OCI-LY1 (cell line): ENCODE data around the gene ARFGEF3.

Source experiments
- H2AFZ ChIP-seq: fragments of 200-600 bp; sonication (generic), shearing (Covaris generic); 2 replicates; pipeline ENCODE4 v1.6.0; 2014; ENCODE audit warnings: antibody characterized with exemption, mild to moderate bottlenecking, low read length
- H3F3A ChIP-seq: fragments of 200-600 bp; sonication (generic), shearing (Covaris generic); 2 replicates; pipeline ENCODE4 v1.6.0; 2014; ENCODE audit warnings: mild to moderate bottlenecking, antibody characterized with exemption, low read length, moderate library complexity; ENCODE audit not compliant: insufficient read depth
- H3K27ac ChIP-seq: fragments of 200-600 bp; sonication (generic); 2 replicates; pipeline ENCODE4 v1.5.1; 2014; ENCODE audit warnings: low read length, mixed run types, mild to moderate bottlenecking, low read depth; ENCODE audit not compliant: poor library complexity, severe bottlenecking
- H3K27me3 ChIP-seq: fragments of 200-600 bp; sonication (generic); 2 replicates; pipeline ENCODE4 v1.6.0; 2014; ENCODE audit warnings: antibody characterized with exemption, mild to moderate bottlenecking, low read length, moderate library complexity; ENCODE audit not compliant: insufficient read depth
- H3K36me3 ChIP-seq: fragments of 200-600 bp; sonication (generic); 2 replicates; pipeline ENCODE4 v1.6.1; 2014; ENCODE audit warnings: mild to moderate bottlenecking, antibody characterized with exemption, low read length, moderate library complexity, mixed read lengths; ENCODE audit not compliant: insufficient read depth
- H3K4me1 ChIP-seq: fragments of 200-600 bp; sonication (generic); 2 replicates; pipeline ENCODE4 v1.5.1; 2014; ENCODE audit warnings: mild to moderate bottlenecking, low read length, moderate library complexity; ENCODE audit not compliant: insufficient read depth, severe bottlenecking
- H3K4me2 ChIP-seq: fragments of 200-600 bp; sonication (generic), shearing (Covaris generic); 2 replicates; pipeline ENCODE4 v1.6.1; 2014; ENCODE audit warnings: low read length
- H3K4me3 ChIP-seq: fragments of 200-600 bp; sonication (generic); 2 replicates; pipeline ENCODE4 v1.5.1; 2014; ENCODE audit warnings: low read length, low read depth, mild to moderate bottlenecking, mixed read lengths; ENCODE audit not compliant: poor library complexity, severe bottlenecking
- H3K79me2 ChIP-seq: fragments of 200-600 bp; shearing (Covaris generic); 2 replicates; pipeline ENCODE4 v1.6.1; 2016; ENCODE audit warnings: mixed run types, low read length, mixed read lengths; ENCODE audit not compliant: insufficient read depth
- H3K9ac ChIP-seq: fragments of 200-600 bp; sonication (generic), shearing (Covaris generic); 2 replicates; pipeline ENCODE4 v1.6.1; 2014; ENCODE audit warnings: mild to moderate bottlenecking, low read length, mixed read lengths
- H3K9me2 ChIP-seq: fragments of 200-600 bp; sonication (generic), shearing (Covaris generic); 2 replicates; pipeline ENCODE4 v1.6.1; 2014; ENCODE audit warnings: low read depth, mild to moderate bottlenecking, low read length, mixed read lengths
- H3K9me3 ChIP-seq: fragments of 200-600 bp; shearing (Covaris generic); 2 replicates; pipeline ENCODE4 v1.6.1; 2014; ENCODE audit warnings: low read length, mixed read lengths
- H4K20me1 ChIP-seq: fragments of 200-600 bp; sonication (generic), shearing (Covaris generic); 2 replicates; pipeline ENCODE4 v1.6.0; 2016; ENCODE audit warnings: mild to moderate bottlenecking, low read length; ENCODE audit not compliant: insufficient read depth
- CTCF ChIP-seq: fragments of 200-600 bp; sonication (generic), shearing (Covaris generic); IDR thresholded peaks from 2 replicates; pipeline ENCODE4 v1.5.1; 2017; ENCODE audit warnings: mild to moderate bottlenecking, antibody characterized with exemption, low read length, moderate library complexity, mixed read lengths
- EZH2 ChIP-seq: fragments of 200-600 bp; sonication (generic), shearing (Covaris generic); IDR thresholded peaks from 2 replicates; pipeline ENCODE4 v1.8.0; 2017; ENCODE audit warnings: borderline replicate concordance, mixed run types, mild to moderate bottlenecking, antibody characterized with exemption, low read length, moderate library complexity, mixed read lengths

ARFGEF3 gene

GRCh38 chr6:138198430-138199091 is 36.8 kb downstream of the ARFGEF3 start:
- TF ChIP-seq EZH2, result no peak
- no peak for TF ChIP-seq CTCF
- Histone ChIP-seq H4K20me1 (no peaks in the 10 kb centered on the region), H3K4me3 (no peak overlapping the region)

GRCh38 chr6:138201836-138202235 is 40.1 kb downstream of the ARFGEF3 start:
- Histone ChIP-seq H4K20me1 (no peaks in the 10 kb centered on the region), H3K4me2 (no peak overlapping the region), H3F3A (no peaks in the 10 kb centered on the region), H3K27ac (no peak overlapping the region), H3K27me3 (no peaks in the 10 kb centered on the region), H2AFZ (no peak overlapping the region), H3K9me3 (no peaks in the 10 kb centered on the region), H3K36me3 (no peaks in the 10 kb centered on the region), H3K9ac (no peak overlapping the region), H3K4me3 (no peak overlapping the region), H3K9me2 (no peaks in the 10 kb centered on the region), H3K79me2 (no peaks in the 10 kb centered on the region), H3K4me1 (no peaks in the 10 kb centered on the region)
- no peak for TF ChIP-seq CTCF
- no peak for TF ChIP-seq EZH2

More at GRCh38 chr6:138198430-138199091, 36.8 kb downstream of the ARFGEF3 start:
- Histone ChIP-seq H3K79me2 (no peaks in the 10 kb centered on the region), H3K4me1 (no peaks in the 10 kb centered on the region), H3K27me3 (no peaks in the 10 kb centered on the region), H2AFZ (no peak overlapping the region), H3K27ac (no peak overlapping the region), H3K9ac (no peak overlapping the region), H3K4me2 (no peak overlapping the region), H3K9me2 (no peaks in the 10 kb centered on the region), H3K9me3 (no peaks in the 10 kb centered on the region), H3K36me3 (no peaks in the 10 kb centered on the region), H3F3A (no peaks in the 10 kb centered on the region)

- Histone ChIP-seq H3F3A (no peaks in the 10 kb centered on the region), H3K4me2 (no peak overlapping the region), H3K9me3 (no peaks in the 10 kb centered on the region), H3K27ac (no peak overlapping the region), H4K20me1 (no peaks in the 10 kb centered on the region), H3K4me1 (no peaks in the 10 kb centered on the region), H2AFZ (no peak overlapping the region), H3K27me3 (no peaks in the 10 kb centered on the region), H3K36me3 (no peaks in the 10 kb centered on the region), H3K9me2 (no peaks in the 10 kb centered on the region), H3K9ac (no peak overlapping the region), H3K79me2 (no peaks in the 10 kb centered on the region), H3K4me3 (no peak overlapping the region)
- TF ChIP-seq EZH2, result no peak
- TF ChIP-seq CTCF, result no peak
These were observed 41.6 kb downstream of the ARFGEF3 start for GRCh38 chr6:138203315-138203714.
